Eye (tissue), 1 donor: ENCODE measurements around the gene GMFB.
"Not testable (repeated sequence)": the region's sequence is repeated elsewhere in the genome, so short reads cannot be mapped to it uniquely, and the experiment has no call there.

Source experiments
- DNase-seq: peaks from one replicate; pipeline ENCODE4 v3.0.0-alpha.2; 2015

The GMFB gene

DNA sequence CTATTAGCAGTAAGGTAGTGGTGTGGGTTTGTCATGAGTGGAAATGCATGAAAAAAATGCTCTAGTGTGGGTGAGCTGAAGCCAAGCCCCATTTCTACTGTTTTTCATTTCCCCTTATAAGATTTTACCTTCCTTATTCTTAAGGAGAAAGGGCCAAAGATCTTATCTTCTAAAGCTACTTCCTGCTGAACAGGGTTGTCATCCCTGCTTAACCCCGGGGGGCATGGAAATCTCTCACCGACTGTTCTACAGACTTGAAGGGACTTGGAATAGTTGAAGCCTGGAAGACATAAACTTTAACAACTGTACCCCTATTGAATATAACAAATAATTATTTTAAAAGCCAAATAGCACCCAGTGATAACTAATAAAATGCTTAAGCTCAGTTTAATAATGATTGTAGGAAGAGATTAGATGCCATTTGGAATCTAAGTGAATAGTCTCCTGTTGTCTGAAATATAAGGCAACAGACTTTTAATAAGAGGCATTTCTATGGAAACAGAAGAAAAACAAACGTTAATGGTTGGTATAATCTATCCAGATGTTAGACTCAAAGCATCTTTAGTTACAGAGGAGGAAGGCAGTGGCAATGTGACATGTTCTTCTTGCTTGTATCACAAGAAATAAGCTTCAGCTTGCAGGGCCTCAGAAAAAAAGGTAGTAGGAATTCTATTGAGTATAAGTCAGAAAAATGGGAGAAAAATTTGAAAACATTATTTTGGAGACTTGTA is 1.8 kb upstream of the GMFB start:
- no peak for DNase-seq

DNA sequence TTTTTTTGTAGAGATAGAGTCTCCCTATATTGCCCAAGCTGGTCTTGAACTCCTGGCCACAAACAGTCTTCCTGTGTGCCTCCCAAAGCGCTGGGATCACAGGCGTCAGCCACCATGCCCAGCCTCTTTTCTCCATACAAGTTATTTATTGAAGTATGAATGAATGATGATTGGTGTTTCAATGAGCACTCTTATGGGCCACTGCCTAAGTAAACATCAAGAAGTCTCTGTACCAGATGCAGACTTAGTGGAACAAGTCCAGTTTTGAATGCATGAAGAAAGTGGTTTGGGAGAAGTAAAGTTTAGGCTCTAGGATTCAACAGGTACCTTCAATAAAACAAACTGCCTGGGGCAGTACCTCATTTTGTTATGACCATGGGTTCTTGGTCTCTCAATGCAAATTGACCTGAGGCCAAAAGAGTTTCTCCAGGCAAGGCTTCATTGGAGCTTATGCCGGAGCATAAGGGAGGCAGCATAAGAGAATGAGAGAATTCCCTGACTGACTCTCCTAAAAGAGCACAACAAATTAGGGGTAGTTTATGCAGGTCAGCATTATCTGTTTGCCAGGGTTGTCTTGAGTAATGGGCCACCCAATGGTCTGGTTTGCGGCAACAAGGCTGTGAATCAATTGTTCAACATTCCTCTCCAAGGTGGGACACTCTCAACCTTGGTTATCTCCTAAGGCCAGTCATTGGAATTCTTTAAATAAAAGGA is 1.1 kb upstream of the GMFB start:
- no peak for DNase-seq

DNA sequence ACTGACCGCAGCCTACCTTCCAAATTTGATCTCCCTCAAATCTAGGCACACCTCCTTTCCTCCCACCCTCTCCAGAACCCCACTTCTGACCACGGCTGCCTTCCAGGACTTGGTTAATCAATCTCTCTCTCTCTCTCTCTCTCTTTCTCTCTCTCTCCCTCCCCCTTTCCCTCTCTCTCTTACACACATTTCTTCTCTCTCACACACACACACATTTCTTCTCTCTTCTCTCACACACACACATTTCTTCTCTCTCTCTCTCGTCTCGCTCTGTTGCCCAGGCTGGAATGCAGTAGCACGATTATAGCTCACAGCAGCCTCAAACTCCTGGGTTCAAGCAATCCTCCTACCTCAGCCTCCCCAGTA is 521 bp upstream of the GMFB start:
- DNase-seq = no peak

DNA sequence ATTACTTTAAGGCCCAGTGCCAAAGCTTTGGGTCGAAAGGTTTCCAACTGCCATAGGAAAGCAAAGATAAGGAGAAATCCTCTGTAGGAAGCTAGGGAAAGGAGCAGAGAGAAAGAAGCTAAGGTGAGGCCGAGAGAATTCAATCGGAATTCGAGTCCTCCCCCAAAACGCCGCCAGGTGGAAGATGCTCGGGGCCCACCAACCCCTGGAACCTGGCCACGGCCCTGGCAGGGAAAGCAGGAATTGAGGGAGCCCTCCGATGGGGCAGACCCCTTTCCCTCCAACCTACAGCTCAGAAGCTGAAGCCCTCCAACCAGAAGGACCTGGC is 498 bp downstream of the GMFB start:
- DNase-seq = no peak

DNA sequence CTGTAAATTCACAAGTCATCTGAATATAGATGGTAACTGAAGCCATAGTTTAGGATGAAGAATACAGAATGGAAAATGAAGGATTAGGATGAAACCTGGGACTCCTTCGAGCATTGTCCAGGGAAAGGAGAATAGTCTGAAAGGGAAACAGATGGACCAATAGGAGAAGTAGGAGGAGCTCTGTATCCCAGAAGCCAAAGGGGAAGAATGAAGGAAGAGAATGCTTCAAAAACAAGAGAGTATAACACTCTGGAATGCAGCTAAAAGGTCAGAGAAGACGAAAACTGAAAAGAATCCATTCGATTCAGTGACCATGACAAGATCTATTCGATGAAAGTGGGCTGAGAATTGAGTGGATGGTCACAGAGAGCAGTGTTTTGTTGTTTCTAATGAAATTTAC is 1.0 kb downstream of the GMFB start:
- peak; percentile 48 for DNase-seq

DNA sequence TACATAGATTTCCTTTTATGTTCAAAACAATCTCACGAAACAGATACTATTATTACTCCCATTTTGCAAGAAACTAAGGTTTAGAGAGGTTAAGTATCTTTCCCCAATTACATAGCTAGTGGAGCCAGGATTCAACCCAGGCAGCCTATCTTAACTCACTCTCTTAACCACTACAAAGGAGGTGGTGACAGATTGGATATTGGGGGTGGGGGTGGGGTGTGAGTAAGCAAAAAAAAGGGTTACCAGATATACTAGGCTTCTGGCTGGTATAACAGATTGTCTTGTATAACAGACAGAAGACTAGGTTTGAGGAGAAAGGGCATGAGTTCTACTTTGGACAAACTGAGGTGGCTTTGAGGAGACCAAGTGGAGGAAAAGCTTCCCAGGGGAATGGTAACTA is 2.1 kb downstream of the GMFB start:
- no peak for DNase-seq

DNA sequence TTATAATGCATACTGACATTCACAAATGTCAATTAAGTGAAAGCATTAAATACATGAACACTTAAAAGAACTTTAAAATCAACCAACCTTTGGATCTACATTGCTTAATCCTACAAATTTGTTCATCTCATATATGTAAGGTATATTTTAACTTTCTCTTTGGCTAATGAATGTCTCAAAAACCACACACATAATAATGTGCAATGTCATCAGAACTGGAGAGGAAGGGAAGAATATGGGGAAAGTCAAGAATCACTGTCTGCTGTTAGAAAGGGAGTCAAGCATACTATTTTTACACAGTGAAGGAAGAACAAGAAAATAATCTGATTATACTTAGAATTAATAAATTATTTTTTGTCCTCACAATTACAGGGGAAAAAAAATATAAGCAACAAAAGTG is 4.9 kb downstream of the GMFB start:
- no peak for DNase-seq

DNA sequence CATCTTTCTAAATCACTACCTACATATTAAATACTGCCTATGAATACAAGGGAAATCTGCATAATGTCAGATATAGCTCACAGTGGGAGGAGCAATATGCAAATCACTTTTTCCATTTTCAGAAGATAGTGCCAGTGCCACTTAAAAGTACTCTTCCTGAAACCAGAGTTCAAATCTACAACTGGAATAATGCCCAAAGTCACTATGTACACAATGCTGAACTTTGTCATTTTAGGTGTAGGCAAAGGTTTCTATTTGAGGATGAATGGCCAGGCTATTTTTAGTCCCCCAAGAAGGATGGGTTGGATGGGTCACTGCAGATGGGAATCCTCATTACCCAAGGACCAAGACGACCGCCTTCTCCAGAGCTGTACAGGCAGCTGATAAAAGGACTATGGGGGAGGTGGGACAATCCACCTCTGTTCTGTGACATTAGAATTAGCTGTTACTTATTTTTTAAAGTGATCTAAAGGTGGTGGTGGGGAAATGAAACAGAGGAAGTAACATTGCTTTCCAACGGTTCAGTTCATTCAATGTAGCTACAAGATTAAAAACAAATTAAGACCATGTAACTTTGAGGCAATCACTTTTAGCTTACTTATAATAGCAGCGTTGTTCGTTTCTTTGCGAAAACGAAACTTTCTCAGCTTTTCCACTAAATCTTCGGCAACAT is 5.6 kb downstream of the GMFB start:
- no peak for DNase-seq

DNA sequence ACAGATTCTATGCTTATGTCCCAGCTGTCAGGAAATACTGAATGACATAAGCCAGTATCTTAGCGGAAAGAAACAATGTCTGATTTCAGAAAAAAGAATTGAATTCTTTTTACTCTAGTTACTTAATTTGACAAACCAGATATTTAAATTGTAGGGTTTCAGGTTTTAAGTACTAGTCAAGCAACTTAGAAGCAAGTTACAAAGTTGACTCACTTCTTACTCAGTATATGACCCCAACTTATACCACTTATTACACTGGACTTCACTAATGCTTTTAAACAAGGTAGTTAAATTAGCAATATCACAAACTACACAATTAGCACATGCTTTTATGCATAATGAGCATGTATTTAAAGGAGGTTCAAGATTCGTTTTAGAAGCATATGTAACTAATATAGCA is 7.1 kb downstream of the GMFB start:
- DNase-seq = no peak

DNA sequence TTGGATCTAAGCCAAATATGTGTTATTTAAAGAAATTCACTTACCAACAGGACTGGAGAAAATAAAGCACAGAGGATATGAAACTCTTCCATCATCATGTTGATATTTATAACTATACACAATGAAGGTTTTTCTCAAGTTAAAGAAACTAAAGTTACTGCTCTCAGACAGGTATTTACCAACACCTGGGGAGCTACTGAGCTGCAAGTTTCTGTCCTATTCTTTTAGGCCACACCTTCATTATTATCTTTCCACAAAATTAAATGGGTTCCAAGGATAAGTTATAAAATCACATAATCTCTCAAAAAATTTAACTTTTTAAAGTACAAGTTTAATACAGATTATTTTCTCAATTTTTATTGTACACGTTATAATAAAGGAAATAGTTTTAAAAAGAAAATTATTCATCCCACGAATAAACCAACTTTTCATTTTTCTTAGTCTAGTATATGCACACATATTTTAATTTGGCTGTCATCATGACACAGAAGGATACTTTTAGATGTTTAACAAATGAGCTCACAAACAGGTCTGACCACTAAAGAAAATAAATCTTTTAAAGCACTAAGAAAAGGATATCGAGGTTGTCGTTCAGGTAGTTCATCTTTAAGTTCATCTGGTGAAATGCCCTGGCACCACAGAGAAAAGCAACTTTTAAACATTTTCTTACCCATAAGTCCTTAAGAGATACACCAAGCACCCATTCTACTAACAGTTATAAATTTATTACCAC is 7.8 kb downstream of the GMFB start:
- DNase-seq = no peak

DNA sequence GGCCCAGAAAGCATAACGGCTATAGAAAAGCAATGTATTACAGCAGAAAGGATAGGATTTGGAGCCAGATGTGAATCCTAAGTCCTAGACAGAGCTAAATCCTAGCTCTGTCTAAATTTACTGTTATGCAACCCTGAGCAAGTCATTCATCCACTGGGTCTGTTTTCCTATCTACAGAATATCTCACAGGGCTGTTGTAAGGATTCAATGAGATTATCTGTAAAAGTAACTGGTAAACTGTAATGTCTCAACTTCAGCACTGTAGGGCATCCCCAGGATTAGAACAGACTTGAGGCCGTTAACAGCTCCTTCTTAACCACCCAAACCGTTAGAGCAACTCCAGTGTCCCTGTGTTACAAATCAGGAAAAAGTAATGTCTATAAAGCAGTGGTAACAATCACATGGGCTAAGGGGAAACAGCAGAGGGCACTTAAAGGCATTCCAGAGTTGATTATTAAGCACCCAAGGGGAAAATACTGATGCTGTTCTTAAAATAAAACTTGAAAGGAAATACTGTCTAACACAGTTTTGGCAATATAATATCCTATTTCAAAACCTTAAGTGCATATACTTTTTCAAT is 10.1 kb downstream of the GMFB start:
- no peak for DNase-seq

DNA sequence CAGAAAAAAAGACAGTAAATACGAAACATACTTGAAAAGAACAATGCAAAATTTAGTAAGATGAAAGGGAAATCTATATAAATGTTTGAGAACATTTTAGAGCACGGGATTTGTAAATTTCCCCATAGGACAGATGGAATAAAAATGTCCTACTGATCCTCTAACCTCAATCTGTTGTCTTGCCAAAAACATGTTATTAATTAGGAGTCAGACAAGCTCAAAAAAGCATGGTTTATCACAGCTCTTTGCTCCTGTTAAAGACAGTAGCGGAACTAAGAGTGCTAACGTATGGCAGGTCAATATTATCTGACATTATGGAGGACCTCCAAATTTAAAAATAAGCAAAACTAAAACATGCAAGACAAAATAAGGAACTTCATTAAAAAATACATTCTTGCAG is 12.9 kb downstream of the GMFB start:
- DNase-seq = no peak

DNA sequence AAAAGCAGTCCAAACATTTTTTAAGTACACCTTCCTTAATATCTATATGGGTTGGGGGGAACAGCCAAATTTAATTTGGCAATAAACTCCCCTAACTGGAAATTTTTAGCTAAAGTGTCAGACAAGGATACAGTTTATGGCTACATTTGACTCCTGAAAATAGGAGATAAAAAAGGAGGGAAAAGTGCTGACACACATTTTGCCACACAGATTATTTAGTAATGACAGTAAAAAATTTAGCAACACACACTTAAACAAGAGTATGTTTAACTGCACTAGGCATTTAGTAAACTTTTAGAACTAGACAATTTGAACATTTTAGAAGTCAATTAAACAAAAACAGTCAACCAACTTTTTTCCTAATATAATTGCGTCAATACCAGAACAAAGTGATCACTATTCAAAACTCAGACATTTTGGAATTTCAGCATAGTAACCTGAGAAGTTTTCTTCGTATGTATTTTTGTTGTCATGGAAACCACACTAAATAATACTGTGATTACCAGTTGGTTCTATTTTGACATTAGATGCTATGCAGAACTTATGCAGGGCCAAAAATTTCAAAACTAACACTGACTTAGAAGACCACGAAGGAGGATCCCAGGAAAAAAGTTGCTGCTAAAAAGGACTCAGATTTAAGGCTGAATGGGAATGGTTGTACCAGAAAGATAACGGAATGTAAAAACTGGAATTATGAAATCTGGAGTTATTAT is 13.4 kb downstream of the GMFB start:
- peak; percentile 18 for DNase-seq

DNA sequence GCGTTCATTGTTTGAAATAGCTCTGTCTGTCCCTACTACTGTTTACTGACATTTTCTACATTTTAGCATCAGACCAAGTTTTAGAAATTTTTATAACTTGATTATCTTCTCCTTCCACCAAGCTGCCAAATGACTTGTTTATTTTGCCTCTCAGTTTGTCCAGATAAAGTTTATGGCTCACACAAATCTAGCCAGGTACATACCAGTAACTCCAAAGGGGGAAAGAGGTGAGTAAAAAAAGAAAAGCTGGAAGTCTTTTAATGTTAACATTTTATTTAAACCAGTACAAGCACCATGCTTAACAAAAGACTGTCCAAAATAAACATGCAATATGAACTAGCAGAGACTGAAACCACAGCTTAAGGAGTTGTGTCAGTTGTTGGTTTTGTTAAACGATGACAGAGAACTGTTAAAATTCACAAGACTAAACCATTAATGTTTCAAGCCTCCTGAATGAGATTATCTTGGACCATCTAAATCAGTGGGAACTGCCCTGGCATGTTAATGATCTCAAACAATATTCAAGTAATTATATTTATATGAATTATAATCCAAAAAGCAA is 14.5 kb downstream of the GMFB start:
- DNase-seq = no peak

DNA sequence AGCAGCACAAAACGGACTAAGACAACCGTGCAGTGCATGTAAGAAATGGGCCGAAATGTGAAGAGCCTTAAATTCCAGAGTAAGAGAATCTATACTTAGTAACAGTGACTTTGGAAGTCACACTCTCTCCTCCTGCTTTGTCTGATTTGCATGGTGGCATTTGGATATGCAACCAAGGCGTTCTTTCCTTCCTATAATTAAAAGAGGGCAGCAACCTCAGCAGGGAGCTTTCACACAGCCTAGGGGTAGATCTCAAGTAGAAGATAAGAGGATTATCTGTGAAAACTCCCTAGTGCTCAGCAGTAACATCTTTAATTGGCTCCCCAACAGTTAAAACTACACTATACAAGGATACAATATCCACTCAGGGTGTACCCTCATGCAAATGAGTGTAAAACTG is 16.5 kb downstream of the GMFB start:
- no peak for DNase-seq

DNA sequence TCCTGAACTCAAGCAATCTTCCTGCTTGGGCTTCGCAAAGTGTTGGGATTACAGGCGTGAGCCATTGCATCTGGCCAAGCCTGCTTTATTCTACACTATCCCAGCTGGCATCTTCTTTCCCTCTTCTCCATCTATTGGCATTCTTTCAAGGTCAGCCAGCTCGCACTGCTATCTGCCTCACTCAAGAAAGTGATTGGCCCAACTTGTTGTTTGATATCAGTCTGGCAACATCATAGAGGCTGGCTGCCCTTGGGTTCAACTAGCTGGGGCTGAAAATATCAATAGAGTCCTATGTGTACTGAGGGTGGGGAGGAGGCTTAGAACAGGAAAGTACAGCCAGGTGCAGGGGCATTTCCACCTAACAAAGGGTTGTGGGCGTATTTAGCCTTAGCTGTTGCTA is 17.1 kb downstream of the GMFB start:
- no peak for DNase-seq

DNA sequence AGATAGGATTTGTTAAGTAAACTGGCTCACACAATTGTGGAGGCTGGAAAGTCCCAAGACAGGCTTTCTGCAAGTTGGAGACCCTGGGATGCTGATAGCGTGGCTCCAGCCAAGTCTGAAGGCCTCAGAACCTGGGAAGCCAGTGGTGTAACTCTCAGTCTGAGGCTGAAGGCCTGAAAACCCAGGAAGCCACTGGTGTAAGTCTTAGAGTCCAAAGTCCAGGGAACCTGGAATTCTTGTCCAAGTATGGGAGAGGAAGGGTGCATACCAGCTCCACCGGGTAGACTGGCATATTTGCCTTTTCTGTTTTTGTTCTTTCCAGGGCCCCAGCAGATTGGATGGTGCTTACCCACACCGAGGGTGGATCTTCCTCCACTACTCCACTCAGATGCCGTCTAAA is 18.1 kb downstream of the GMFB start:
- no peak for DNase-seq

DNA sequence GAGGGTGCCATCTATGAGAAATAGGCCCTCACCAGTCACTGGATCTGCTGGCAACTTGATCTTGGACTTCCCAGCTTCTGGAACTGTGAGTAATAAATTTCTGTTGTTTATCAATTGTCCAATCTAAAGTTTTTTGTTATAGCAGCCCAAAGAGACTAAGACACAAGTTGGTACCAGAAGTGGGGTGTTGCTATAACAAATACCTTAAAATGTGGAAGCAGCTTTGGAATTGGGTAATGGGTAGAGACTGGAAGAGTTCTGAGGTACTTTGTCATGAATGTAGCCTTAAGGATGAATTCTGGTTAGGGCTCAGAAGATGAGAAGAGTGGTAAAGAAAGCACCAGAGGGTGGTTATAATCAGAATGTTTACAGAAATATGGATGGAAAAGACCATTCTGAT is 21.5 kb downstream of the GMFB start:
- DNase-seq = no peak

DNA sequence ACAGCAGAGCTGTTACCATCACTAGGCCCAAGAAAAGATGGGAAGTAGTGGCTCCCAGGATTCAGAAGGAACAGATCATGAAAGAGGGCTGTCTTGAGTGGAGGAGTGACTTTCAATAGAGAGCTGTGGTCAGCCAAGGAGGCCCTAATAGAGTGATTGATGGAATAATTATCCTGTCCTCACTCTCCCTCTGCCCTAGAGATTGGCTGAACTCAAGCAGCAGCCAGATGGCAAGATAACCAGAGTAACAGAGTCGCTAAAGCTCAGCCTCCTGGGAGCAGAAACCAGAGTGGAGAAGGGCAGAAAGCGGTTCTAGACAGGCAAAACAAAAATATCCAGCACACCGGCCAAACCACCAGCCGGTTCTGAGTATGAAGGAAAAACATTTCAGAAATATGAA is 23.1 kb downstream of the GMFB start:
- peak; percentile 20 for DNase-seq

DNA sequence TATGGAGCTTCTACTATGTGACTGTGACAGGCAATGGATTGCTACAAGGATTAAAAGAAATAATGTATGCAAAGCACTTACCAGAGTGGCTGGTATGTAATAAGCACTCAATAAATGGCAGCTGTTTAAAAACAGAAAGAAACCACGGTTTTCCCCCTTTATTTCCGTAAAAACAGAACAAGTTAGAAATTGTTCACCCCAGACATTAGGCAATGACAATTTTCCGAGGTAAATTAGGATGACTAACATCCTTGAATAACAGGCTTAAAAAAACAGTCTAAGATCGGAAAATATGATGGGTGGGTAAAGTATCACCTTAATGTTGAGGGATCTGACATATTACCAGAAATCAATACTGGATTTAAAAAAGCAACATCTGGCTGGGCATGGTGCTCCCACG is 26.7 kb downstream of the GMFB start:
- DNase-seq = no peak

DNA sequence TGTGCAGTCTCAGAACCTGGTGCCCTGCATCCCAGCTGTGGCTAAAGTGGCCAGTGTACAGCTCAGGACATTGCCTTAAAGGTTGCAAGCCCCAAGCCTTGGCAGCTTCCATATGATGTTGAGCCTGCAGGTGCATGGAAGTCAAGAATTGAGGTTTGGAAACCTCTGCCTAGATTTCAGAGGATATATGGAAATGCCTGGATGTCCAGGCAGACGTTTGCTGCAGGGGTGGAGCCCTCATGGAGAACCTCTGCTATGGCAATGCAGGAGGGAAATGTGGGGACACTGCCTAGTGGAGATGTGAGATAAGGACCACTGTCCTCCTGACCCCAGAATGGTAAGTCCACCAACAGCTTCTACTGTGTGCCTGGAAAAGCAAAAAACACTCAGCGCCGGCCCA is 29.7 kb downstream of the GMFB start:
- no peak for DNase-seq

DNA sequence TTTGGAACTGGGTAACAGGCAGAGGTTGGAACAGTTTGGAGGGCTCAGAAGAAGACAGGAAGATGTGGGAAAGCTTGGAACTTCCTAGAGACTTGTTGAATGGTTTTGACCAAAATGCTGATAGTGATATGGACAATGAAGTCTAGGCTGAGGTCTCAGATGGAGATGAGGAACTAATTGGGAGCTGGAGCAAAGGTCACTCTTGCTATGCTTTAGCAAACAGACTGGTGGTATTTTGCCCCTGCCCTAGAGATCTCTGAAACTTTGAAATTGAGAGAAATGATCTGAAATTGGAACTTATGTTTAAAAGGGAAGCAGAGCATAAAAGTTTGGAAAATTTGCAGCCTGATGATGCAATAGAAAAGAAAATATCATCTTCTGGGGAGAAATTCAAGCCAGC is 30.2 kb downstream of the GMFB start:
- DNase-seq = not testable (repeated sequence)
